BJ (cell line): ENCODE data around the gene METRNL. TPM values are rescaled to one million over a fixed set of nuclear protein-coding genes. Genes with fewer than 3 reads are reported as not detected.

Source experiments
- CTCF ChIA-PET: fragments of 350-600 bp; formaldehyde crosslinking; extraction: SDS; loops from one replicate; lab custom pipeline; 2021; ENCODE audit warnings: antibody characterized with exemption, inconsistent platforms; lab: Yijun Ruan, JAX
- POLR2A ChIA-PET: fragments of 300-600 bp; sonication (Branson Sonifier 250); formaldehyde crosslinking; extraction: SDS; loops from one replicate; lab custom pipeline; 2021; ENCODE audit warnings: antibody characterized with exemption; lab: Charles Lee
- DNase-seq: peaks from one replicate; pipeline ENCODE4 v3.0.0-alpha.2; 2011; ENCODE audit warnings: low read depth
- H3K27me3 ChIP-seq: 2 replicates; pipeline ENCODE4 v1.6.0; 2011; ENCODE audit warnings: low read length; ENCODE audit not compliant: control insufficient read depth, insufficient read depth
- H3K36me3 ChIP-seq: 2 replicates; pipeline ENCODE4 v1.5.1; 2011; ENCODE audit warnings: low read length; ENCODE audit not compliant: control insufficient read depth, insufficient read depth
- H3K4me3 ChIP-seq: 2 replicates; pipeline ENCODE4 v1.5.1; 2011; ENCODE audit warnings: low read depth, mild to moderate bottlenecking, control low read depth, low read length
- polyA plus RNA-seq: library from polyadenylated mRNA; depleted of rRNA; stranded (reverse); fragments of >200 nt; gene quantifications from 2 replicates; pipeline ENCODE4 v1.2.3, GENCODE V29; 2011
- TF ChIP-seq, protein P1 (sequence below): IDR thresholded peaks from 2 replicates; pipeline ENCODE4 v1.5.1; 2011; ENCODE audit warnings: low read depth, mild to moderate bottlenecking, control low read depth, inconsistent platforms, low read length, moderate library complexity; ENCODE audit not compliant: insufficient read depth

The METRNL gene
- polyA plus RNA-seq, 1 experiment, result 63.2 TPM

DNA sequence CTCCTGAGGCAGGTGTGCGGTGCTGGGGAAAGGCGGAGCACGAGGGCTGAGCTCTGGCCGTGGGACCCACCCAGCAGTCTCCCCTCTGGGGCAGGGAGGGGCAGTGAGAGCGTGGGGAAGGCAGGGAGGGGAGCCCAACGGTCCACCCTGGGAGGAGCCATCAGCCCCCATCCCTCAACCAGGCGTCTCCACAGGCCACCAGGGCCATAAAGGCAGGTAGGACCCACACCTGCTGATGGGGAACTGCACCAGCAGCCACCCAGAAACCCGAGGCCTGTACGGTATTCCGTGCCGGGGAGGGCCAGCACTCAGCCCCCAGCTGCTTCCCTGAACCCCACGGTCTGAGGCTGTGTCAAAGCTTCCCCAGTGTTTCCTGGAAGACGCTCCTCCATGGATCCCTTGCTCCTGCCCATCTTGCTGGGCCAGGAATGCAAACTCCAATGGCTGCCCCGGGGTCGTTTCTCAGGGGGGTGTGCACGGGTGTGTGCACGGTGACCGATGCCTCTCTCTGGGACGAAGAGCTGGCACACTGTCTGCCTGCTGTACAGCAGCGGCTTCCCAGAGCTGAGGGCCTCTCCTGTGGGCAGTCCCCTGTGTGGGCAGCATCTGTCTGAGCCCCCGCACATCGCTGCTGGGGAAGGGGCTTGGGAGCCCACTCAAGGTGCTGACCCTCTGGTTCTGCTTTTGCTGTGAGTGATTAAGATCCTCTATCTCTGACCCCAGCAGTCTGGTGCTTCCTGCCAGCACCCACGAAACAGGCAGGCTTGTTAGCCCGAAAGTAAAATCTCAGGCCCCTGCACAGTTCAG lies 17.2 kb upstream of the METRNL start:
- TF ChIP-seq, protein P1, sequence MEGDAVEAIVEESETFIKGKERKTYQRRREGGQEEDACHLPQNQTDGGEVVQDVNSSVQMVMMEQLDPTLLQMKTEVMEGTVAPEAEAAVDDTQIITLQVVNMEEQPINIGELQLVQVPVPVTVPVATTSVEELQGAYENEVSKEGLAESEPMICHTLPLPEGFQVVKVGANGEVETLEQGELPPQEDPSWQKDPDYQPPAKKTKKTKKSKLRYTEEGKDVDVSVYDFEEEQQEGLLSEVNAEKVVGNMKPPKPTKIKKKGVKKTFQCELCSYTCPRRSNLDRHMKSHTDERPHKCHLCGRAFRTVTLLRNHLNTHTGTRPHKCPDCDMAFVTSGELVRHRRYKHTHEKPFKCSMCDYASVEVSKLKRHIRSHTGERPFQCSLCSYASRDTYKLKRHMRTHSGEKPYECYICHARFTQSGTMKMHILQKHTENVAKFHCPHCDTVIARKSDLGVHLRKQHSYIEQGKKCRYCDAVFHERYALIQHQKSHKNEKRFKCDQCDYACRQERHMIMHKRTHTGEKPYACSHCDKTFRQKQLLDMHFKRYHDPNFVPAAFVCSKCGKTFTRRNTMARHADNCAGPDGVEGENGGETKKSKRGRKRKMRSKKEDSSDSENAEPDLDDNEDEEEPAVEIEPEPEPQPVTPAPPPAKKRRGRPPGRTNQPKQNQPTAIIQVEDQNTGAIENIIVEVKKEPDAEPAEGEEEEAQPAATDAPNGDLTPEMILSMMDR, result no peak
- H3K4me3 ChIP-seq, result no peak overlapping the region
- no peaks in the 10 kb centered on the region for H3K27me3 ChIP-seq
- CTCF ChIA-PET, result no interaction called here
- POLR2A ChIA-PET, result no interaction called here
- no peak for DNase-seq
- H3K36me3 ChIP-seq, result no peaks in the 10 kb centered on the region

DNA sequence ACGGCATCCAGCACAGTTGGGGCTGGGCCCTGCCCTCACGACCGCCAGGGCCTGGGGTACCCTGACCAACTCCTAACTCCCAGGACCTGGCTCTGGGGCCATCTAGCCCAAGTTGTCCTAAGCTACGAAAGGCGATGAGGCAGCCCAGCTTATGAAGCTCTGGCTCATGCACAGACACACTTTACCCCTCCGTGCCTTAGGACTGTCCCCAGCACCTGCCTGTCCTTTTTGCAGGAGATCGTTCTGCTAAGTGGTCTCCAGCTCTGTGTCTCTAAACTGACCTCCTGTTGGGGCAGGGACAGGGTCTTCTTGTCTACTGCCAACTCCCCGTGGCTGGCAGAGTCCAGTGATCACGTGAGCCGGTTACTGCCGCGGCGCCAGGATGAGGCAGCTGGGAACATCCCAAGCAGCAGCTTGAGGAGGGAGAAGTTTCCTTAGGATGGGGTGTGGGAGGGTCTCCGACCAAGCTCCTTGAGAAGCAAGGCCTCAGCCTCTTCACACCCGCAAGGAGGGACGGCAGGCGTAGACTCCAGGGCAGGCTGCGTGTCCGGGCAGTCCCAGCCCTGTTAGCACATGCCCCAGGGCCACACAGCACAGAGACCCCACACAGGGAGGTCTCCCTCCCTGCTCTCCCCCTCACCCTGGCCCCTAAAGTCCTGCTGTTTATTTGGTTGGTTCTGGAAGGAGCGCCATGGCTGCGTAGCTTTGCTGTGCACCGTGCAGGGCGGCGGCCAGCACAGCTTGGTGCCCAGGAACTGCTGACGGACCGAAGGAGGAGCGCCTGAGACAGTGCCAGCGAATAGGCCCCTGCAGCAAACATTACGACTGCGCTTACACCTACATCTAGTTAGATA lies 16.4 kb upstream of the METRNL start:
- ChIA-PET POLR2A (no interaction called here), CTCF (interaction anchor here (0.8 kb wide), 1 partner anchor 59 kb away, joined by 3 read pairs; no protein-coding TSS in a partner anchor)
- H3K4me3 ChIP-seq, result no peak overlapping the region
- H3K36me3 ChIP-seq, result no peaks in the 10 kb centered on the region
- H3K27me3 ChIP-seq, result no peaks in the 10 kb centered on the region
- TF ChIP-seq, protein P1, result no peak
- no peak for DNase-seq

DNA sequence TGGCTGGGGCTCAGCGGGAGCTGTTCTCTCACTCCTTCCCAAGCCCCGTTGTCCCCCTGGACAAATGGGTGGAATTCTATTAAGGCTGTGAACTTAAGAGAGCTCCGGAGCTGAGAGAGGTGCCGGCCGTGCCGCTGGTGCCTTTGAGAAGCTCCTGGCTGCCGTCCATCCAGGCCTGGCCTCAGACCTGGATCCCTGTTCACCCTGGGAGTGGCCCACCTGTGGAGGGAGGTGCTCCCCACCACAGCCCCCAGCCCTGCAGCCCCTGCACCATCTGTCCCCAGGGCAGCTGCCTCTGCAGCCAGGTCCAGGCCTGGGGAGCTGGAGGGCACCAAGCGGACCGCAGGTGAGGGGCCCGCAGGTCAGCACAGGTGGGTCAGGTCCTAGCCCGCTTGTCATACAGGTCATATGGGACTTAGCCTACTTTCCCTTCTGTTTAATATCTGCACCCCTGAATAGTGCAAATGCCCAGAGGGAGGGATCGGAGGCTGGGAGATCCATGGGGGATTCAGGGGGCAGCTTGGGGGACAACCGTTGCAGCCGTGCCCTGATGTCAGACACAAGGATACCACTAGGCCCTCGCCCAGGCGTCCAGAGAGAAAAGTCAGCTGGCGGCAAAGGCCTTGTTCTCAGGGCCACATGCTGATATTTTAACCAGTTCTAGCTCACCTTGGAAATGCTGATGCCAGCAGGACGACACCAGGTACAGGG lies 15.2 kb upstream of the METRNL start:
- POLR2A ChIA-PET, result no interaction called here
- TF ChIP-seq, protein P1, result no peak
- Histone ChIP-seq H3K4me3 (no peak overlapping the region), H3K36me3 (no peaks in the 10 kb centered on the region), H3K27me3 (no peaks in the 10 kb centered on the region)
- no peak for DNase-seq
- CTCF ChIA-PET, result no interaction called here

GRCh38 chr17:83064732-83065659 lies 14.4 kb upstream of the METRNL start:
- TF ChIP-seq, protein P1, result no peak
- no peaks in the 10 kb centered on the region for H3K27me3 ChIP-seq
- no peak for DNase-seq
- H3K4me3 ChIP-seq, result no peak overlapping the region
- ChIA-PET CTCF (no interaction called here), POLR2A (no interaction called here)
- H3K36me3 ChIP-seq, result no peaks in the 10 kb centered on the region
